HG02623 (cell line): ENCODE measurements around the gene RAD1.
"Not testable (repeated sequence)": the region's sequence is repeated elsewhere in the genome, so short reads cannot be mapped to it uniquely, and the experiment has no call there.

Source experiments
- ATAC-seq: cut with Tn5 transposase; IDR thresholded peaks from one replicate; pipeline ENCODE4 v1.9.1; 2021; ENCODE audit warnings: moderate library complexity; ENCODE audit not compliant: unreplicated experiment

RAD1 gene, protein sequence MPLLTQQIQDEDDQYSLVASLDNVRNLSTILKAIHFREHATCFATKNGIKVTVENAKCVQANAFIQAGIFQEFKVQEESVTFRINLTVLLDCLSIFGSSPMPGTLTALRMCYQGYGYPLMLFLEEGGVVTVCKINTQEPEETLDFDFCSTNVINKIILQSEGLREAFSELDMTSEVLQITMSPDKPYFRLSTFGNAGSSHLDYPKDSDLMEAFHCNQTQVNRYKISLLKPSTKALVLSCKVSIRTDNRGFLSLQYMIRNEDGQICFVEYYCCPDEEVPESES

GRCh38 chr5:34915139-34915855, at the start of gene RAD1, which contains the start of gene BRIX1:
Gene RAD1, minus strand, starts transcription at chr5:34915504. Its CDS starts 612 bp downstream, at chr5:34914892.
Gene BRIX1, plus strand, starts transcription at chr5:34915711. Its CDS starts 28 bp downstream, at chr5:34915739.
- peak; percentile 98 for ATAC-seq

- ATAC-seq: peak; percentile 92
These were observed 44.0 kb upstream of the RAD1 start for GRCh38 chr5:34959323-34959722.

DNA sequence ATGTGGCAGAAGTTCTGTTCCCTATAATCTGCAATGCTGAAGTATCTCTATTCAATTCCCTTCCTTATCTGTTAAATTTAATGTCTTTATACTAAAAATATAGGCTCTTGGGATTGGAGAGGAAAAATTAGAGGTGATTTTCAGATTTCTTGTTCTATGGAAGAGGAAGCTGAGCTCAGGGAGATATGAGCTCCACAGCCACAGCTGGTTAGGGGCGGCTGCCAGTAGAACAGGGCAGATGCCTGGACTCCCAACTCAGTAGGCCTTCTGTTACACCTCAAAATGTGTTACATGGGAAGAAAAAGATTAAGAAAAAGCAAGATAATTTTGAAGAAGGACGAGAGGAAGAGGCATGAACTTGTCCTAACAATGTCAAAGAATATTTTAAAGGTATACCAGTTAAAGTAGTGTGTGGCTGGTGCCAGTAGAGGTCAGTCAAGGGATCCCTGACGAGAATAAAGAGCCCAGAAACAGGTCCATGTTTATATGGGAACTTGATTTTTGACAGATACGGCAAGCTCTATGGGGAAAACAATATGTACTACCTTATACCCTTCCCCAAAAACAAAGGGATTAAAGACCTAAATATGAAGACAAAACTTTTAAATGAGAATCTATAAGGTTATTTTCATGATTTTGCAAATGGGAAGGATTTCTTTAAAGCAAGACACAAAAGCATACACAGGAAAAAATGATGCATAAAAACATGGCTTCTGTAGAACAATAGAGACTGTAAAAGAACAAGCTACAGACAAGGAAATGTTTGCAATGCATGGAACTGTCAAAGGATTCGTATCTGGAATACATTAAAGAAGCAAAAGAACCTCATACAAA, 42.8 kb upstream of the RAD1 start:
- peak; percentile 47 for ATAC-seq

DNA sequence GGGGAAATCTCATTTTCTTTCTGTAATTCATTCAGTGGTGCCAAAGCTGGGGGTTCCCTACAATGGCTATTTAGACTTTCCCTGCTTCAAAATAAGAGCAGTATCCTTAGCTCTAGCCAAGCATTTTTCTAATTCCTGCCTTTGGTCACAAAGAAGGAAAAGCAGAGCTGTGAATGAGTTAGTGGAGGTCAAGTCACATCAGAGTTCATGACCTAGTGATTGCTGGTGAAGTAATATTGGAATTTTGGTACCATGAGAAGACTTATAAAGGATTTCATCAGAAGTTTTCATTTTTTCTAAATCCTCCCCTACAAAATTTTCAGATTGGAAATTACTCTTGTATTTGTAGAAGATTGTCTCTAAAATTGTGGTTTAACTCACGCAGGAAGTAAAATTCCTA, 42.0 kb upstream of the RAD1 start:
- no peak for ATAC-seq

- ATAC-seq: no peak
These were observed 29.2 kb upstream of the RAD1 start for GRCh38 chr5:34944460-34945047.

DNA sequence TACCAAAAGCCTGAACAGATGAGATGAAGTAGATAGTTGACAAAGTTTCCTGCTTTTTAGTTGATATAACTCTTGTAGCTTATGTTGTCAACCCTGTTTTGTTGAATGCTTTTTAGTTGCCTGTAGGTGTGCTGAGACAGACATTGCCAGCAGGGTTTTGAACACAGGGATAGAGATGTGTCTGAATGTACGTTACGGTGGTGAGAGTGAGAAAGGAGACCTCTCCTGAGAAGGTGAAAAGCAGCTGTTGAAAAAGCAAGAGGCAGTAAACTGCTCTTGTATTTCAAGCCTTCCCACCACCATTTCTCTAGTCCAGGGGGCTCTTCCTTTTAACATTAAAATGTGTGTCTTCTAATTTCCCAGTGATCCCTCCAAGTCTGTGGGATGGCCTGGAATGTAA, 28.7 kb upstream of the RAD1 start:
- no peak for ATAC-seq

GRCh38 chr5:34941936-34942335, 26.6 kb upstream of the RAD1 start:
- ATAC-seq: no peak

GRCh38 chr5:34932947-34933346, 17.6 kb upstream of the RAD1 start:
- ATAC-seq: no peak

GRCh38 chr5:34930870-34931269, 15.6 kb upstream of the RAD1 start:
- no peak for ATAC-seq

DNA sequence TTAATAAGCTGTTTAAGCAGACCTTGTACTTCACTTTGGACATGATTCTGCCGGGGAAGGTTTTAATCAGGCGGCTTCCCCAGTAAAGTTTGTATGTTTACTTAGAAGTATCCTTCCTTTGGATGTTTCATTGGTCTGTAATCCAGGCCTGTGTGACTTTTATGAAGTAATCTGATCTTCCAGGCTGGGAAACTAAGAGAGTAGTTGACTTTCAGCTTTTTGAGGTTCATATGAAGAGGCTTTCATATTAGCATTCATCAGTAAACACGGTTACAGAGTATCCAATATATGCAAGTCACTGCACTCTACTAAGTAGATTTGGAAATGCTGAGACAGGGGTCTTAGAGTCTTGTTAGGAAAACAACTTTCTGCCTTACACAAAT, 15.1 kb upstream of the RAD1 start:
- ATAC-seq: no peak

DNA sequence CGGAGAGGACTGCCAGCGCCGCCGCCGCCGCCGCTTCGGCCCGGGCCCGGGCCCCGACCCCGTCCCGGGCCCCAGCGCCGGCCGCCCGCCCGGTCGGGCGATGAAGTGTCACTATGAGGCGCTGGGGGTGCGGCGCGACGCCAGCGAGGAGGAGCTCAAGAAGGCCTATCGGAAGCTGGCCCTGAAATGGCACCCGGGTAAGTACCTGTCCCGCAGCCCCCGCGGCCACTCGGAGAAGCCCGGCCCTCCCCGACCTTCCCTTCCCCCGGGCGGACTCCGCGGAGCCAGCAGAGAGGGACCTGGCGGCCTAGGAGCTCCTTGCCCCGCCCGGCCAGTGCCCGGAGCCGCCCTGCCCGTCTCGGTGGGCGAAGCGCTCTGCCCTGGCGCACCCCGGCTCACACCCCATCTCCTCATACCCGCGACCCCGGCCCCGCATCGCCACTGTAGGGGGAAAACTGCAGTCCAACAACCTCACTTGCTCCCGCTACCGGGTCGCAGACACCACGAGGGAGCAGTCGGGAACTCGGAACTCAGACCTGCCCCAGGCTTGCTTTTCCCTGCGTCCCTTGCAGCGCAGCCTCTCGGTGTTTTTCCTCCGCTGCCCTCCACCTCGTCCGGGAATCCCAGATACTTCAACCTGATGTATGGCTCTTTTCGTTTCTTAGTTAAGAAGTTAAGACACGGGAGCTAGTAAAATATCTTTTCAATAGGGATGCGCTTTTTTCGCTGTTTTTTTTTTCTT, 14.6 kb upstream of the RAD1 start:
- ATAC-seq: peak; percentile 69

DNA sequence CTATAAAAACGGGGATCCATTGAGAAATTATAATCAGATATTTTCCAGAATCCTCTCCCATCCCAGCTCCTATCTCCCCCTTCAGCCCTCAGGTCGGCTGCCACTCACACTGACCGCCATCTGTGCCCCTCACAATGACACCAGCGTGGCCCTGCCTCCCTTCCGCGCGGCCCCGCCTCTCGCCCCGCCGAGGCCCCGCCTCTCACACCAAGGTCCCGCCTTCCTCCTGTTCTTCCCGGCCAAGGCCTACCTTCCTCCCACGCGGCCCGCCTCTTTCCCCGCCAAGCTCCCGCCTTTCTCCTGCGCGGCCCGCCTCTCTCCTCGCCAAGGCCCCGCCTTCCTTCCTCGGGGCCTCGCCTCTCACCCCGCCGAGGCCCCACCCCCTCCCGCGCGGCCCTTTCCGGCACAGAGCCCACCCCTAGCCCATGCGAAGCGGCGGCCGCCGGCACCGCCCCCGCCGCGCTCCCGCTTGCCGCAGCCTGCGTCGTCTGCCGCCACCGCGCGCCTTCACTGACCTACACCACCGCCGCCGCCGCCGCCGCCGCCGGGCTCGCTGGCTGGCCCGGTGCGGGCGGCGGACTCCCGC, 13.9 kb upstream of the RAD1 start, which contains the start of gene DNAJC21:
Gene DNAJC21, plus strand, starts transcription at position 426 of the 586 bp plus-strand sequence. CDS start 261 bp downstream, outside the sequence.
- peak; percentile 84 for ATAC-seq

DNA sequence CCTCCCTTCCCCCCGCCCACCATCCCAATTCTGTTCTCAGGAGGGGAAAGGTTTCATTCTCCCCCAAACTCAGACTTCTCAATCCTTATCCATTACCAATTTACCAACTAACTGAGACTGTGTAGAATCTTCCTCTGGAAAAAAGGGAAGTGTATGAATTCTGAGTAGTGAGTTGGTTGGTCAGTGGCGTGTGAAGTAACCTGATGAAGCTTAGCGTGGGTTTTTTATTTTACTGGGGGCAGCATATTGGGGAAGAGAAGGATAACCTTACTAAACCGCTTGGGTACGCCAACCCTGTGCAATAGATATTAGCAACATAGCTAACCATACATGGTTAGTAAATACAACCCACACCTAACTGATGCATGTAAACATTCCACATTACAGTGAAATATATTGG, 13.0 kb upstream of the RAD1 start:
- no peak for ATAC-seq

DNA sequence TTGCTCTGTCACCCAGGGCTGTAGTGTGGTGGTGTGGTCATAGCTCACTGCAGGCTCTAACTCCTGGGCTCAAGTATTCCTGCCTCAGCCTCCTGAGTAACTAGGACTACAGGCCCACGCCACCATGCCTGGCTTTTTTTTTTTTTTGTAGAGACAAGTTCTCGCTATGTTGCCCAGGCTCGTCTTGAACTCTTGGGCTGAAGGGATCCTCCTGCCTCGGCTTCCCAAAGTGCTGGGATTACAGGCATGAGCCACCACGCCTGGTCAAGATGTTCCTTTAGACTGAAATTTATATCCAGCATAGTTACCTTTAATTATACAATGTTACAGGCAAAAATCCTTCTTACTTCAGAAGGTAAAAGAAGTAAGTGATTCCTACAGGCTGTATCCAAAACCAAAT, 12.5 kb upstream of the RAD1 start:
- ATAC-seq: no peak

DNA sequence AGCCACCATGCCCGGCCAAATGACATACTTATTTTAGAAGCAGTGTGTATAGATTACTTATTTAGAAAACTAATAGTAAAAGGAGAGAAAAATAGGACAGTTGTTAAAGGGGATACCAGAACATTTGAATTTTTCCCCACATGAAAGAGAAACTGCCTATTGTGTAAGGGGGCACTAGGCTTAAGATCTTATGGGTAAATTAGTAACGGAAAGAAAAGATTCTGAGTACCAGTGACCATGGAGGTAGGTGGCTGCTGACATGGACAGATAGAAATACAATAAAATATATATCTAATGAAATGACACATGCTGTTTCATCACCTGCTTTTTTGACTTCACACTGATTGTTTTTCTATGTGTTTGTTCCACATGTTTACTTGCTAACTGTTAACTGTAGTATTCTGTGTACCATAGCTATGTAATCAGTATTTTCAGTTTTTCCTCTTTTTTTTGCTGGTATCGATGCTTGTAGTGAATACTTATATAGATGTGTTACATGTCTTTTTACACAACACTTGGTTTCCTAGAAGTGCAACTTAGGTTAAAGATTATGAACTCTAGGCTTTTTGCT, 11.1 kb upstream of the RAD1 start:
- ATAC-seq: no peak

- ATAC-seq: no peak
These were observed 9.1 kb upstream of the RAD1 start for GRCh38 chr5:34924462-34924765.

- no peak for ATAC-seq
These were observed 8.6 kb upstream of the RAD1 start for GRCh38 chr5:34923694-34924461.

DNA sequence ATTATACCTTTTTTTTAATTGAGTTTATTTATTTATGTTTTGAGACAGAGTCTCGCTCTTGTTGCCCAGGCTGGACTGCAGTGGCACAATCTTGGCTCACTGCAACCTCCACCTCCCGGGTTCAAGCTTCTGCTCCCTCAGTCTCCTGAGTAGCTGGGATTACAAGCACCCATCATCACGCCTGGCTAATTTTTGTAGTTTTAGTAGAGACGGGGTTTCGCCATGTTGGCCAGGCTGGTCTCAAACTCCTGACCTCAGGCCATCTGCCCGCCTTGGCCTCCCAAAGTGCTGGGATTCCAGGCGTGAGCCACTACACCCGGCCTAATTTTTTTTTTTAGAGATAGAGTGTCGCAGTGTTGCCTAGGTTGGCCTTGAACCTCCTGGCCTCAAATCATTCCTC, 8.0 kb upstream of the RAD1 start:
- ATAC-seq: not testable (repeated sequence)

DNA sequence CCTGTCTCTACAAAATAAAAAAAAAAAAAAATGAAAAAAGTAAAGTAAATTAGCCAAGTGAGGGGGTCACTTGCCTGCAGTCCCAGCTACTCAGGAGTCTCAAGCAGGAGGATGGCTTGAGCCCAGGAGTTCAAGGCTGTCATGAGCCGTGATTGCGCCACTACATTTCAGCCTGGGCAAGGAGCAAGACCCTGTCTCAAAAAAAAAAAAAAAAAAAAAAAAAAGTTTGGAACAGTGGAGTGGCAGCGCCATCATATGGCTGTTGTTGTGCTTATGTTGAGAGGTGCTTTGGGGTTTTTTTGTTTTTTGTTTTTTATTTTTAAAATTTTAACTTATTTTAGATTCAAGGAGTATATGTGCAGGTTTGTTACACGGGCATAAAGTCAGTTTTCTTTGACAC, 3.8 kb upstream of the RAD1 start:
- ATAC-seq: no peak
